ENCODE data around the gene CDH22.

Gene CDH22

DNA sequence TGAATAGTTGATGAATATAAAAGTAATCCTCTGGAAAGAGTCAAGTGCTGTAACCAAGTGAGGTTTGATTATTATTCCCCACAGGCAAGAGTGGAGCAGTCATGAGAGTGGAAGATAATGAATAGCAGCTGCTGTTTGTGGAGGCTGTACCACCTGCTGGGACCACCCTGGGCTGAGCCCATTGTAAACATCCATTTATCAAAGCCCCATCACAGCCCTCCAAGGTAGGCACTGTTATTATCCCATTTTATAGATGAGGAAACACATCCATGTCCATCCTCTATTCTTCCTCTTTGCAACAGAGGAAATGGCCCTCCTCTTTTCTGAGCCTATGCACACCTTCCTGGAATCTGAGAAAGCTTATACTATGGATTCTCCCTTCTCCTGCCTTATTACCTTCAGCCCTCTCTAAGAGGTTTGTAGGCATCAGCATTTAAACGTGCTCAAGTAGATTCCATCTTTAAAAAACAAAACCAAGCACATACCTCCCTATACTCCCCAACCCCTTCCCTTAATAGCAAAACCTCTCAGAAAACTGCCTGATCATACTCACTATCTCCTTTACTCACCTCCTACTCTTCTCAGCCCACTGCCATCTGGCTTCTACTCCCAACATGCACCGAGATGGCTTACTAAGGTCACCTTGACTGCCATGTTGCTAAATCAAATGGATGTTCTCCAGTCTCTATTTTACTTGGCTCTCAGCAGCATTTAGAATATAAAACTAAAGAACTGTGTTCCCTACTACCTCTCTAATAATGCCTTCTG, 37.1 kb downstream of the CDH22 start:
- in situ Hi-C loops (cut with MboI; ENCODE audit: low sequenced_read_pairs), result no loop called here

DNA sequence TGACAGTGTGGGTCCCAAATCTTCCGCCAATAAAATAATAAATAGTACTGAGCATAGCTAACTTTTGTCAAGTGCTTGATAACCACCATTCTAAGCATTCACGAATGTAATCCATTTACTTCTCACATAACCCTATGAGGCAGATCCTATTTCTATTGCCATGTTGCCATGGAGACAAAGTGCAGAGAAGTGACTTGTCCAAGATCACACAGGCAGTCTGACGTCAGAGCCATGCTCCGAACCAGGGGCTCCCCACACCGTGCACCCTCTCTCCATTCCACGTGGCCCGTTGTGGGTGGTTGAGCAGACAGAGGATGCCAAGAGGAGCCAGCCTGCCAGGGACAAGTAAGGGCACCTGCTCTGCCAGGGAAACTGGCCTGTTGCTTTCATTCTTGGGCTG, 38.9 kb downstream of the CDH22 start:
- in situ Hi-C loops (cut with MboI; ENCODE audit: low sequenced_read_pairs), result no loop called here

DNA sequence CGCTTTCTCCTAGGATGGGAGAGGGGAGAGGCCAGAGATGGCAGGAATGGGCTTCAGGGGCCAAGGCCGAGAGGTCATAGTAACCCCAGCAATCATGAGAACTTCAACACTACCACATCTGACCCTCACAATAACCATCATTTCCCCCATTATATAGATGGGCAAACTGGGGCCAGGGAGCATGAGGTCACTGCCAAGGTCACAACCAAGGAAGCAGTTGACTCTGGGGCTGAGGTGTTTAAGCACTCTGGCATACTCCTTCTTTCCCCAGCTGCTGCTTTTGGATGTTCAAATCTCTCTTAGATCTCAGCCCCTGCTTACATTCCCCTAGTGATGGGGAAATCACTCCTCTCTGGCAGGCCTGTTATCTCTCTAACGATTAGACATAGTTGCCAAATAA, 39.6 kb downstream of the CDH22 start:
- in situ Hi-C loops (cut with MboI; ENCODE audit: low sequenced_read_pairs), result no loop called here

DNA sequence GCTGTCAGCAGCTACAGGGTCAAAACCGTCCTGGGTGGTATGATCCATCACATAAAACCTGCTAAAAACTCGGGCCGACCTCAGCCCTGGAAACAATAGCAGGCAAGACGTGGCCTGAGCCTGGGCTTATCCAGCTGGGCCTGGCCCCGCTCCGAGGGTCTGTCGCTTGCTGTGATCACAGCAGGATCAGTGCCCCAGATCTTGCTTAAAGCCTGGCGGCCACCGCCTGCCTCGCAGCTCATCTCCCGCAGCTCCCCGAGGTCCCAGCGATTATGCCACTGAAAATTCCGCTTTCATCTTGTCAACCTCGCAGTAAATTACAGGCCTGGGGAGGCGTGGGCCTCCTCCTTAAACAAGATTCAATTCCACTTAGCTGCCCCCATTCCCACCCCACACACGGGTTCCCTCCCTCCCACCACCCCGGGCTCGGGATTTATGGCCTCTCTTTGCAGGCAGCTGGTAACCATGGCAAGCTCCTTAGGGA, 40.1 kb downstream of the CDH22 start:
- in situ Hi-C loops (cut with MboI; ENCODE audit: low sequenced_read_pairs), result no loop called here

DNA sequence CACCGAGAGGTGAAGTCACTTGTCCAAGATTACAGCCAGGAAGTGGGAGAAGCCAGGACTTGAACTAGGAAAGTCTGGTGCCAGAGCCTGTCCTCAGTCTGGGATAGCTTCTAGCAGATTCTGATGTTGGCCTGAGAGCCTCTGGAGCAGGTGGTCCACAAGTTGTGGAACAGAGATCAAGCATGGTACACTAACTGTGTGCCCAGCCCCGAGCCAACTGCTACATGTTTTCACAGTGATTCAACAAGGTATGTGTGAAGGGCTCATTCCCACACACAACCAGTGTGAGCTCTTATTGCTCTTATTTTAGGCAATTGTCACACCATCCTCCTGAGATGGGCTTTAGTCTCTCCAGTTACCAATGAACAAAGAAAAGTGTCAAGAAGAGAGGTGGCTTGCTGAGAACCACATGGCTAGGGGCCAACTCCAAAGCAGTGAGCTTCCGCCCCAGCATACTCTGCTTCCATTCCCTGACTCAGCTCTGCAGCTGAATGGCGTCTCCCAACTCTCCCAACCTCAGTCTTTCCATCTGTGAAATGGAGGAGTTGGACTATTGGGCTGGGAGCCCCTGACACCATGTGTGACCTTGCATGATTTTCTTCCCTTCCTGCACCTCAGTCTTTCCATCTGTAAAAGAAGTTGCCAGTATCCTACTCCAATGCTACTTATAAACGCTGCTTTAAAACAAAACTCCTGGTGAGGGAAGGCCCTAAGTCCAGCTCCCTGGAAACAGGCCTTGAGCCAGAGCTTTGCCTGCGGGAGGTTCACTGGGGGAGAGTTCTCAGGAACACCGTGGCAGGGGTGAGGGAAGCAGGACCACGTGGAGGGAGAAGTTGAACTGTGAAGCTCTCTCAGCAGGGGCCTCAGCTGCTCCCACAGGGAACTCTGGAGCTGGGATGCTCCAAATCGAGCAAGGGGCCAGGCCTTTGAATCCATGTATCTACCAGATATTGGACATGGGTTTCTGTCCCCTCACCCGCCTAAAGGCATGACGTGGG, 40.9 kb downstream of the CDH22 start:
- in situ Hi-C loops (cut with MboI; ENCODE audit: low sequenced_read_pairs), result no loop called here

DNA sequence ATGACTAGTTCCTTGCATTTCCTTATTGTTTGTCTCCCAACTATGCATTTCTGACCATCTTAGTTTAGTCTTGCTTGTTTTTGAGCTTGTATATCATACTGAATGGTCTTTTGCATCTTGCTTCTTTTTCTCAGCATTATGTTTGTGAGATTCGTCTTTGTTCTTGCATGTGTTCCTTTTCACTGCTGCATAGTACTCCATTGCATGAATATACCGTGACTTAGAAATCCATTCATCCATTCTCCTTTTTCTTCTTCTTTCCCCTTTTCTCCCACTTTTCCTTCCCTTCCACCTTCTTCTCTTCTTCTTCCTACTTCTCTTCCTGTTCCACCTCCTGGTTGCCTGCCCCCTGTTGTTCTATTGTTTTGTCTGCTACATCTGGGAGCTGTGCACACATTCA, 42.8 kb downstream of the CDH22 start:
- in situ Hi-C loops (cut with MboI; ENCODE audit: low sequenced_read_pairs), result no loop called here

DNA sequence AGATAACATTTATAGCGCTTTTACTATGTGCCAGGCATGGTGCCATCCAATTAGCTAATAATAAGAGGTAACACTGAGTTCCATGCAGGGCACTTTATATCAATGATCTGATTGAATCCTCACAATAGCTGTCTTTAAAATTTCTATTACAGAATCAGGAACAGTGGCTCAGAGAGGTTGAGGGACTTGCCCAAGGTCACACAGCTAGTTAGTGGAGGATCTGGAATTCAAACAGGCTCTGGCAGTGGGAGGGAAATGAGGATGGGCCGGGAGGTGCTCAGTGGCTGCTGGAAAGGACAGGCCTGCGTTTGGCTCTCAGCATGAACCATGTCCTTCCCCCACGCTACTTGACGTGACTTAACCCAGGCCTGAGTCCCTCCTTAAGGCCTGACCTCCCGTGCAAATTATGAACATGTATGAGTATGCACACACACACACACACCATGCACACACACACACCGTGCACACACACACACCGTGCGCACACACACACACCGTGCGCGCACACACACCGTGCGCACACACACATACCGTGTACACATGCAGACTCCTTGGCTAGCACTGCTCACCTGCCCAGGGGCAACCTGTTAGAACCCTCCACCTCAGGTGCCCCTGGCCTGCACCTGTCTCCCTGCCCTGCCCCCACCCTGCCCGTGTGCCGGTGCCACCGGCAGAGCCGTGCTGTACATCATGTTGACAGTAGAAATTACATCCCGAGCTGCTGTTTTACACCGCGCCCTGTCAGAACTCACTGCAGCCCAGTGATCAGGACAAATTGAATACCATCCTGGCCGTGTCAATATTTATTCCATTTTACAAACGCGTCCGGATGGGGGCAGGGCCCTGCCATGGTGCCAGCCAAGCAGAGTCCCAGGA, 43.7 kb downstream of the CDH22 start:
- in situ Hi-C loops (cut with MboI; ENCODE audit: low sequenced_read_pairs), result no loop called here

DNA sequence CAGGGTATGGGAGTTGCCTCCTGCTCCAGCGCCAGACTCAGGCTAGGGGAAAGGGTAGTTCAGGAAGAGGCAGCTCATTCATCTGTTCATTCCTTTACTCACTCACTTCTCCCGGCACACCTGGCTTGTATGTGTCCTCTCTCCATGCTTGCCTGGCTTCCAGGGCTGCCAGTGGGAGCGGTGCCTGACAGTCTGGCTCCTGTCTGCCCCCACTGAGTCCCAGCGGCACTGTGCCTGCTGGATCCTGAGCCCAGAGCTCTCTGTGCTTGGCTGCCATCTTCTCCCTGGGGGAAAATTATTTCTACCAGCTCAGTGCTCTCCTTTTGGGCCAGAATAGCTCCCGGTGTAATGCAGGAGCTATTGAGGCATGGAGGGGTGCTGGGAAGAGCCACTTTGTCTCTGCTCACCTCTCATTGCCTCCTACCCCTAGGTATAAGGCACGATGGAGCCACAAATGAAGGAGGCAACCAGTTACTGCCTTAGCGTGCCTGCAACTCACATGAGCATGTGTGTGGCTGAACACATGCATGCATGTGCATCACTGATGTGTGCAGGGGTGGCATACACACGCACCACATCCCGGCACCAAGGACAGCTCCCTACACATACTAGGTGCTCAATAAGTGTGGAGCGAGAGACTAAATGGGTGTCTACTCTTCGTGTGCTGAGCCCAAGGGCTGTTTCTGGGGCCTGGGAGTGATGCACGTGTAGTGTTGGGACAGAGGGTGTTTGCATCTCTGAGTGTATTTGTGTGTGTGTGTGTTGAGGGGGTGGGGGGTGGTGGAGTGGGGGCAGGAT, 46.6 kb downstream of the CDH22 start:
- in situ Hi-C loops (cut with MboI; ENCODE audit: low sequenced_read_pairs), result no loop called here

DNA sequence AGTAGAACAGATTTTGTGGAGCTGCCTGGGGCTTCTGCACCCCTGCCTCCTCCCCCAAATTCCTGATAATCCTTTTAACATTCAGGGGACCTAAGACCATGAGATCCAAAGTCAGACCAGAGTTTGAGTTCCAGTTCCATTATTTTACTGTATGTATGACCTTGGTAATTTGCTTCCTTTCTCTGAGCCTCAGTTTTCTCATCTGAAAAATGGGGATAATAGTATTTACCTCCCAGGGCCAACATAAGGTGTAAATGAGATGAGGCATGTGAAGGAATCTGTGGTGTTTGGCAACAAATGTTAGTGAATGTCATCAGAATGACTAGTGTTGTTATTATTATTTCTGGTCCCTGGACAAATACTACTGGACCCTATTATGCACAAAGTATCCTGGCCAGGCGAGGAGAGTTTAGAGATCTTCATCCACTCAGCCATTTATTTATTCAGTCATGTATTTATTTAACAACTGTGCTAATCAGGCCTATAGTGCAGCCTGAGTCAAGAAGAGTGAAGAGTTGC, 47.3 kb downstream of the CDH22 start:
- in situ Hi-C loops (cut with MboI; ENCODE audit: low sequenced_read_pairs), result no loop called here

DNA sequence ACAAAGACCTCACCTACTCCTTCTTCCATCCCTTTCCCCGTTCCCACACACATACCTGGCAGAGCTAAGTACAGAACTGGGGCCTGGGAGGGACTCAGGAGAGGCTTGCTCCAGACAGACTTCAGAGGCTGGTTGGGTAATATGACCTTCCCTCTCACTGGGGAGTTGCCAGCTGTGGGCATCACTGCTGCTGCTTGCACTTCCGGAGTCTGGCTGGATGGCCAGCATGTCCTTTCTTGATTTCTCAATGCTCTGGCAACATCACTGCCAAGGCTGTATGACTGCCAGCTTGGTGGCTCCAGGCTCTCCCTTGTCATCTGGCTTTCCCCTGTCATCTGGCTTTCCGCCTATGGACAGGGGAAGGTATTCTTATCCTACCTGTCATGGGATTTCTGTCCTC, 47.8 kb downstream of the CDH22 start:
- in situ Hi-C loops (cut with MboI; ENCODE audit: low sequenced_read_pairs), result no loop called here

DNA sequence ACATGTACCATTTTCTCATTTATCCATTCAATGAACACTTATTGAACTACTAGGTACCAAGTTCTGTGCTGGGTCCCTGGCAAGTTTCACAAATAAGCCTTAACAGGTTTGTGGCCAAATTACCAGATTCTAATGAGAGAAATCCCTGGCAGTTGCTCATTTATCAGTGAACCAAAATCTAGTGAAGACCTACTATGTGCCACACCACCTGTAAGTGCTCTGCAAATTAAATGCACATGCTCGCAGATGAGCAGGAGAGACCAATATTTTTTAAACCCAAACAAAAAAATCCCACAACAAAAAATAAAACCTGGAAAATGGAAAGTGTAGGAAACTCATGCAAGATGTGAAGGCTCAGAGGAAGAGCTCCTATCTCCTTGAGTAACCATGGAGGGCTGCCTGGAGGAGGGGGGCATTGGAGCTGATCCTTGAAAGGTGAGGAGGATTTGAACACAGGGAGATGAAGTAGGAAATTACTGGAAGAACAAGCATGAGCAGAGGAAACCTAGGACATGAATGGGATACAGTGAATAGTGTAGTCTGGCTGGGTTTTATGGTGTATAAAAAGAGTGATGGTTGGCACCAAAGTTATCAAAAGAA, 48.9 kb downstream of the CDH22 start:
- in situ Hi-C loops (cut with MboI; ENCODE audit: low sequenced_read_pairs), result no loop called here

DNA sequence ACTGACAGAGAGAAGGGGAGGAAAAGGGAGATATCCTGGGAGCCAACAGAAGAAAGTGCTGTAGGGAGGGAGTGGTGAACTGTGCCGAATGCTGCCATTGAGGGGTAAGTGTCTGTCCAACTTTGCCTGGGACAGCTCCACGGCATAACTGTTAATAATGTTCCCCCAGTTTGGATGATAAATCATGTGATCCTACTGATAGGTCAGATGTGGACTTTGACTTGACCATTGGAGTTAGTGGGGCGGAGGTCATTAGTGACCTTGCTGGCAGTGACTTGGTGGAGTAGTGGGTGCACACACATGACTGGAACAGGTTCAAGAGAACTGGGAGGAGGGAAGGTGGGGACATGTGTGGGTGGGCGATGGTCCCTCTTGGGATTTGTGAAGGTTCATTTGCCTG, 50.4 kb downstream of the CDH22 start:
- in situ Hi-C loops (cut with MboI; ENCODE audit: low sequenced_read_pairs), result no loop called here

DNA sequence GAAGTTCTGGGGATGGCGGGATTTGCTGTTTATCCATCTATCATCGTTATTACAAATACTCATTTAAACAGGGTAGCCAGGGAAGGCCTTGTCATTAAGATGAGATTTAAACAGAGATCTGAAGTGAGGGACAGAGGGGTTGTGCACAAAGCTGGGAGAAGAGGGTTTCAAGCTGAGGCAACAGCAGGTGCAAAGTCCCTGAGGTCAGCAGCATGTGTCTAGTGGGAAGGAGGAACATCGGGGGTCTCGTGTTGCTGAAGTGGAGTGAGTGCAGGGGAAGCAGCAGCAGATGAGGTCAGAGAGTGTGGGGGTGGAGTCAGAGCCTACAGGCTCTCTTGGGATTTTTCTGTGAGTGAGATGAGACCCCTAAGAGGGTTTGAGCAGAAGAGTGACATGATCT, 52.0 kb downstream of the CDH22 start:
- in situ Hi-C loops (cut with MboI; ENCODE audit: low sequenced_read_pairs), result no loop called here

DNA sequence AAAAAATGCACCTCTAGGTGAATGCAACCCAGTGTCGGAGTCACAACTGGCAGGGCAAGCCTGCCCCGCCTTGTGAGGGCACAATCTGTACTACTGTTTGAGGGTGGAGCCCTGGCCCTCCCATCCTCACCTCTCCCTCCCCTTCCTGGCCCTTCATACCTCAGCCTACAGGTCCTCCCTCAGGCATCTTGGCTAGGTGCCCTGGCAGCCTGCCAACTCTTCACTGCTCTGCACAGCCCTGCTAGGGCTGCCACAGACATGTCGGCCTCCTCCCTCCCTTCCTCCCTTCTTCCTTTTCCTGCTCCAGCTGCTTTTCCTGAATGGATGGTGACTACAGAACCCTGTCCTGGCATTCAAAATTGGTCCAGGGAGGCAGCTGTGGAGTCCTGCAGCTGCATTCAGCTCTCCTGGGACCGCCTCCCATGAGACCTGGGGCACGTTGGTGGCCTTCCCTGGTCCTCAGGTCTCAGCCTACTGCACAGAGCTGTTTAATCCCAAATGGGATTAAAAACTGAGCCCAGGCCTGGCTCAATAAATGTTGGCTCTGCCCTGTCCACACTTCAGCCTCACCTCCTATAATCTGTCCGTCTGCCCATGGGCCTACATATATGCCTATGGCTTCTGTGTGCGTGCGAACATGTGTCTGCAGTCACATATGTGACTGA, 52.7 kb downstream of the CDH22 start:
- in situ Hi-C loops (cut with MboI; ENCODE audit: low sequenced_read_pairs), result no loop called here

DNA sequence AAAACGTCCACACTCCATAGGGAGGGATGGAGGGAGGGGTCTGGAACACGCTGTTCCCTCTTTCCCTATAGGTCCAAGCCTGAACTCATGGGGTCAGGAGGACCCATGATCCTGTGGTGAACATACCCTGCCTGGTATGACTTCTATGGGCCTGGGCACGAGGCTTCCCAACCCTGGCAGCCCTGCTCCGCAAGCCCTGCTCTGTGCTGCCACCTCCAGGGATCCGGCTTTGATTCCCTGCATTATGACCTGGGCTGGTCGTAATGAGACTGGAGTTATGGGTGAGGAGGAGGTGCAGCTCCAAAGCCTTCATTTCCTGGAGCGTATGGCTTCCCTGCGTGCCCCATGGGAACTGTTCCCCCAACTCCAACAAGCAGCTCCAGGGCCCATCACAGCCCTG, 54.9 kb downstream of the CDH22 start:
- in situ Hi-C loops (cut with MboI; ENCODE audit: low sequenced_read_pairs), result no loop called here

DNA sequence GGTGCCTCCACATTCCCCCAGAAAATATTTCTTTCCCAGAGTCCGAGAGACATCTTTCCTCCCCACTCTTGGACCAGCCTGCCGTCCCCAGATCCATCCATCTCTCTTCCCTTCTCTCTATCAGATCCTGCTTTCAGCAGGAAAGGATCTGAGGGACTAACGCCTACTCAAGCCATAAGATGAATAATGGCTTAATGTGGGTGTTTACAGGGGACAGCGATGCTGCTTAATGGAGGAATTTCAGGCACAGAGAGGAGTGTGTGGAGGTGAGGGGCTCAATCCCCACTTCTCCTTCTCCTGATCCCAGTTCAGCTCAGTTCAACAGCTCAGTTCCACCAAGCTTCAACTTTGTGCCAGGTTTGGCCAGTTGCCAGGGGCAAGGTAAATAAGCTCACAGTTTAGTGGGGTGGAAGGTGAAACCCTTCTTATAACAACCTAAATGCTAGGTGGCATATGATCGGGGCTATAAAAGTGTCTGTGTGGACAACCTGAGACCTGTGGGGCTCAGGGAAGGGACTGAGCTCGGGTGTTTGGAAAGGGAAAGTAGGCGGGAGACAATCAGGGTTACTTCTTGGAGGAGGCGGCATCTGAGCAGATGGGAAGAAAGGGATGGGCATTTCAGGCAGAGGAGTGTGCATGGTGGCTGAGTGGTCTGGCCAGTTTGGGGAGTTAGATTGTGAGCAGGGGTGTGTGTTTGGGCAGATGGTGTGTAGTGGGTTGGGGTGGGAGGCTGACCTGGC, 55.8 kb downstream of the CDH22 start:
- in situ Hi-C loops (cut with MboI; ENCODE audit: low sequenced_read_pairs), result no loop called here

DNA sequence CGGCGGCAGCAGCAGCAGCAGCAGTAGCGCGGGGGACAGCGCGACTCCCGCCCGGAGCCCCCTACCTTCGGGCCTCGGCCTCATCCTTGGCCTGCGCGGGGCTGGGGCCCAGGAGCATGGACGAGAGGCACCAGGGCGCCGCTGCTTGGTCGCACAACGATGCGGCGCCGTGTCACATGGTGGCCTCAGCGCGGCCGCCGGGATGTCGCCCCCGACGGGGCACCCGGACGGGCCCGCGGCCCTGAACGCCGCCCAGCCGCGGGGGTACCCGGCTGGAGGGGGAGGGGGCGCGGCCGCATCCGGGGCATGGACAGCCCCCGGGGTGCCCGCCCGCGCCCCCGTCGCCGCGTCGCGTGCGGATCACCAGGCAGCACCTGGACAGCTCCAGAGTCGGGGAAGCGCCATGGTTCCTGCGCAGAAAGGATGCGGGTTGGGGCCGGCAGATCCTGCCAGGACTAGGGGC, 57.1 kb downstream of the CDH22 start:
- in situ Hi-C loops (cut with MboI; ENCODE audit: low sequenced_read_pairs), result no loop called here

DNA sequence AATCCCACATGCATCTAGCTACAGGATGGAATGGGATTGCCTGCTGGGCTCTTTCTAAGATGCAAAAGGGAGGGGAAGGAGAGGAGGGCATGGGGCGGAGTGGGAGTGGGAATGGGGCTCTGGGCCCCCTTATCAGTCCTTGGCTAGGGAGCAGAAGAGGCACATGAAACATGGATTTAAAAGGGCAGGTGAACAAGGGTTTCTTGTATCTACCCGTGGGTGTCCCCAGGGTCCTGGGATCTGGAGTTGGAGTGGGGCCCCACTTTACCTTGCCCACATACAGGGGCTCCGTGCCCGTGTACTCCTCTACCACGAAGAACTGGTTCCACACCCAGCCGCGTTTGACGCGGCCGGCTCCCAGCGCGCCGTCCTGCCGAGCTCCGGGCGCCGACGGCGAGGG, 57.5 kb downstream of the CDH22 start:
- in situ Hi-C loops (cut with MboI; ENCODE audit: low sequenced_read_pairs), result no loop called here

Data from HL-60/S4 treated with phorbol 12-myristate 13-acetate at 8.2 ng/mL for 4 days and 3 days (cell line).